ENCODE results near the gene IGFBP6. TPM values are rescaled to one million over a fixed set of nuclear protein-coding genes. Genes with fewer than 3 reads are reported as not detected.

IGFBP6 gene
- total RNA-seq, 2 donors from 2014 or later = 7.2 to 14.6 TPM

DNA sequence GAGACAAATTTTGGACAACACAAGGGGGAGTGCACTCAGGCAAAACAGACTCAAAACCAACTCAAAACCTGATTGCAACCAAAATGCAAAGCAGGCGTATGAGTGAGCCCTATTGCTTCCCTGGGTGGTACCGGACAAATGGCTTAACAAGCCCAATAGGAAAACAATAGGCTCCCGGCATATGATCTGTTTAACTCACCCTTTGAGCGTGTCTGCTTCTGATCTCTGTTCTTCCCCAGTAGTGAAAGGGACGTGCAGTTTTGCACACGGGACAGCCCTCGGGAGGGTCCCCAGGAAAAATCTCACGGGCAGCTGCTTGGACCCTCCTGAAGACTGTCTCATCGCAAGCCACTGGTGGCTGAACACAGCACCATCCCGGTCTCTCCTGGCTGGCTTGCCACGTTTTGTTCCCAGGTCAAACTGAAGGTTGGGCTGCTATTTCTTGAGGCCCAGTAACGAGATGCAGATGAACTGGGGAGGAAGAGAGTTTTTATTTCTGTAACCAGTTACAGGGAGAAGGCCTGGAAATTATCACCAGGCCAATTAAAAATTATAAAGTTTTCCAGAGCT is 15.8 kb downstream of the IGFBP6 start:
- no peaks in the 10 kb centered on the region for H3K27me3 ChIP-seq
- H3K4me1 ChIP-seq = no peaks in the 10 kb centered on the region
- no peak overlapping the region for H3K27ac ChIP-seq
- no peak overlapping the region for H3K9ac ChIP-seq (ENCODE audit: low read depth in 2 of 2, low read length in 2 of 2)
- no peak overlapping the region for H3K4me3 ChIP-seq
- no peaks in the 10 kb centered on the region for H3K36me3 ChIP-seq
- no peak for DNase-seq
- no peaks in the 10 kb centered on the region for H3K9me3 ChIP-seq
- intact Hi-C loops (cut with DNase I) = no loop called here
- no peak for TF ChIP-seq CTCF (IDR thresholded peaks at IDR 0.05)

GRCh38 chr12:53113951-53114350 is 16.5 kb downstream of the IGFBP6 start:
- H3K4me3 ChIP-seq = no peak overlapping the region
- no peaks in the 10 kb centered on the region for H3K4me1 ChIP-seq
- intact Hi-C loops (cut with DNase I) = no loop called here
- H3K27me3 ChIP-seq = no peaks in the 10 kb centered on the region
- no peaks in the 10 kb centered on the region for H3K9me3 ChIP-seq
- H3K36me3 ChIP-seq = no peaks in the 10 kb centered on the region
- no peak for DNase-seq
- H3K27ac ChIP-seq = no peak overlapping the region
- no peak overlapping the region for H3K9ac ChIP-seq (ENCODE audit: low read depth in 2 of 2, low read length in 2 of 2)
- no peak for TF ChIP-seq CTCF (IDR thresholded peaks at IDR 0.05)

- DNase-seq = no peak
- Histone ChIP-seq H3K9ac (ENCODE audit: low read depth in 2 of 2, low read length in 2 of 2) (no peak overlapping the region), H3K27me3 (no peaks in the 10 kb centered on the region), H3K27ac (no peak overlapping the region), H3K4me1 (no peaks in the 10 kb centered on the region), H3K36me3 (no peaks in the 10 kb centered on the region), H3K9me3 (no peaks in the 10 kb centered on the region), H3K4me3 (no peak overlapping the region)
- no peak for TF ChIP-seq CTCF (IDR thresholded peaks at IDR 0.05)
- intact Hi-C loops (cut with DNase I) = no loop called here
Observed at GRCh38 chr12:53115112-53115890, 17.8 kb downstream of the IGFBP6 start.

DNA sequence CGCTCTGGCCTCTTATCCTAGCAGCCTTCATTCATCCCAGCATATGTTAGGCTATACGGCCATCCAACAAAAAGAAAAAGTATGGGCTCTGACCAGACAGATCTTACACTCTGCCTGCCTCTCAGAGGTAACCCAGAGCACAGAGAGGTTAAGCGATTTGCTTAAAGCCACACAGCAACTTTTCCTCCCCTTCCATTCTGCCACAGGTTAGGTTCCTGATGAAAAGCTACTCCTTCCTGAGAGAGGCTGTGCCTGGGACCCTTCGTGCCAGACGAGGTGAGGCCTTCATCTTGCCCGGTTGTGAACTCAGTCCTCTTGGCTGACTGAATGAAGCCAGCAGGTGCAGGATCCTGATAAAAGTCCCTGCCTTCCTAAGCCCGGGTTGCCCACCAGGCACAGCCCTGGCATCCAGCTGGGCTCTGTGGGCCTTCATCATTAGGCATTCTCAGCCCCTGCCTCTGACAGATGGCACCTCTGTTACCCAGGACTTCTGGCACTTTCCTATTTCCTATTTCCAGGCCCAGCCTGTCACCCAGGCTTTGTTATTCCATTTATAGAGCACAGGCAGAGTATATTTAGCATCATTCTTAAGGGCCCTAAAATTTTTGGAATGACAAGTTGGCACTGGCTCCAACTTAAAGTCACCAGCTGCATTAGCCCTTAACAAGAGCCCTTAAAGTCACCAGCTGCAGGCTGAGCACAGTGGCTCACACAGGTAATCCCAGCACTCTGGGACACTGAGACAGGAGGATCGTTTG is 18.6 kb downstream of the IGFBP6 start:
- Histone ChIP-seq H3K4me3 (no peak overlapping the region), H3K4me1 (no peaks in the 10 kb centered on the region), H3K27ac (no peak overlapping the region), H3K9ac (ENCODE audit: low read depth in 2 of 2, low read length in 2 of 2) (no peak overlapping the region), H3K27me3 (no peaks in the 10 kb centered on the region), H3K9me3 (no peaks in the 10 kb centered on the region), H3K36me3 (no peaks in the 10 kb centered on the region)
- no peak for TF ChIP-seq CTCF (IDR thresholded peaks at IDR 0.05)
- intact Hi-C loops (cut with DNase I) = no loop called here
- DNase-seq = no peak

GRCh38 chr12:53118751-53119300 is 21.4 kb downstream of the IGFBP6 start:
- no peak for TF ChIP-seq CTCF (IDR thresholded peaks at IDR 0.05)
- H3K27me3 ChIP-seq = no peaks in the 10 kb centered on the region
- no peak for DNase-seq
- no peaks in the 10 kb centered on the region for H3K9me3 ChIP-seq
- no peak overlapping the region for H3K27ac ChIP-seq
- H3K4me3 ChIP-seq = no peak overlapping the region
- no peak overlapping the region for H3K9ac ChIP-seq (ENCODE audit: low read depth in 2 of 2, low read length in 2 of 2)
- no peaks in the 10 kb centered on the region for H3K4me1 ChIP-seq
- H3K36me3 ChIP-seq = no peaks in the 10 kb centered on the region
- intact Hi-C loops (cut with DNase I) = no loop called here
